ENCODE results near the gene VEZT.

DNA sequence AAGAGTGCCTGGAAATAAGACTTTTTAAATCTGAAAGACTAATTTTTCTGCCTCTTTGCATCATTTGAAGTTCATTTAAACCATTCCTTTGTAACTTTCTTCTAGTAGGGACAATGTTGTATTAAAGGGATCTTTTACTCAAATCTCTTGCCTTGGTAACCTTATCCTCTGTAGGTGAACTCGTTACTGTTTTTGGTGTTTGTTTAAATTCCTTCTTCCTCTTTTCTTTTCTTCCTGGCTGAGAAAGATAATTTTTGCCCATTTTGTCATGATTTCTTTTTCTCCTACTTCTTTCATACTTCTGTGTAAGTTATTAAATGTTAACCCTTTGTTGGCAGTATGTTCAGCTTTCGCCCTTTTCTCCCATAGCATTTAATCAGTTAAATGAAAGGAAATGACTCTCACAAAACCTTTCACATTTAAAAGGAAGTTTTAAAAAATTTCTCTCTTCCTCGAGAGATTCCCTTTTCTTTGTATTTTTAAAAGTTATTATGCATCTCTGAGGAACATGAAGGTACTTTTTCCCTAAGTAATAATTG, 10.3 kb downstream of the VEZT start:
- TF ChIP-seq, protein P1, sequence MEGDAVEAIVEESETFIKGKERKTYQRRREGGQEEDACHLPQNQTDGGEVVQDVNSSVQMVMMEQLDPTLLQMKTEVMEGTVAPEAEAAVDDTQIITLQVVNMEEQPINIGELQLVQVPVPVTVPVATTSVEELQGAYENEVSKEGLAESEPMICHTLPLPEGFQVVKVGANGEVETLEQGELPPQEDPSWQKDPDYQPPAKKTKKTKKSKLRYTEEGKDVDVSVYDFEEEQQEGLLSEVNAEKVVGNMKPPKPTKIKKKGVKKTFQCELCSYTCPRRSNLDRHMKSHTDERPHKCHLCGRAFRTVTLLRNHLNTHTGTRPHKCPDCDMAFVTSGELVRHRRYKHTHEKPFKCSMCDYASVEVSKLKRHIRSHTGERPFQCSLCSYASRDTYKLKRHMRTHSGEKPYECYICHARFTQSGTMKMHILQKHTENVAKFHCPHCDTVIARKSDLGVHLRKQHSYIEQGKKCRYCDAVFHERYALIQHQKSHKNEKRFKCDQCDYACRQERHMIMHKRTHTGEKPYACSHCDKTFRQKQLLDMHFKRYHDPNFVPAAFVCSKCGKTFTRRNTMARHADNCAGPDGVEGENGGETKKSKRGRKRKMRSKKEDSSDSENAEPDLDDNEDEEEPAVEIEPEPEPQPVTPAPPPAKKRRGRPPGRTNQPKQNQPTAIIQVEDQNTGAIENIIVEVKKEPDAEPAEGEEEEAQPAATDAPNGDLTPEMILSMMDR (conservative IDR thresholded peaks at IDR 0.05; ENCODE audit: low read depth, low read length): no peak
- no peak for TF ChIP-seq EZH2 (IDR thresholded peaks at IDR 0.05; ENCODE audit: borderline replicate concordance, low read depth, low read length, poor library complexity, severe bottlenecking)

All from A673 (cell line).